Measurements from ENCODE around the gene LAMB1. TPM values are rescaled to one million over a fixed set of nuclear protein-coding genes. Genes with fewer than 3 reads are reported as not detected.

Gene LAMB1
- total and polyA plus RNA-seq, 2 of the 13 experiments (the other 11 are each of a cell fraction or from before 2014, with no cell fraction given) = 109 to 124 TPM

GRCh38 chr7:108028111-108028510, 25.1 kb upstream of the LAMB1 start (continued):
- TF ChIP-seq BCL3 (CRISPR knock-in tag; IDR thresholded peaks at IDR 0.05) = no peak
- TF ChIP-seq HDAC6 (IDR thresholded peaks at IDR 0.05; ENCODE audit: low read depth, low read length) = no peak
- TF ChIP-seq ZNF674 (CRISPR knock-in tag; IDR thresholded peaks at IDR 0.05; ENCODE audit: low read depth) = no peak
- TF ChIP-seq GPN1 (CRISPR knock-in tag; IDR thresholded peaks at IDR 0.05; ENCODE audit: borderline replicate concordance) = no peak
- TF ChIP-seq CENPX (CRISPR knock-in tag; IDR thresholded peaks at IDR 0.05) = no peak
- TF ChIP-seq ZNF367 (CRISPR knock-in tag; IDR thresholded peaks at IDR 0.05; ENCODE audit: borderline replicate concordance) = no peak
- TF ChIP-seq GFI1 (CRISPR knock-in tag; IDR thresholded peaks at IDR 0.05; ENCODE audit: borderline replicate concordance) = peak; percentile 96
- TF ChIP-seq ZNF354B (CRISPR knock-in tag; IDR thresholded peaks at IDR 0.05) = no peak
- TF ChIP-seq NR2F1 (CRISPR knock-in tag; IDR thresholded peaks at IDR 0.05) = peak; percentile 78 to 80; a peak in 3 of 4 replicates
- TF ChIP-seq ZNF660 (CRISPR knock-in tag; IDR thresholded peaks at IDR 0.05; ENCODE audit: borderline replicate concordance, low read depth) = no peak
- no peak for TF ChIP-seq IRF9 (CRISPR knock-in tag; IDR thresholded peaks at IDR 0.05; ENCODE audit: borderline replicate concordance)
- no peak for TF ChIP-seq ZNF343 (CRISPR knock-in tag; IDR thresholded peaks at IDR 0.05)
- TF ChIP-seq KDM1A (CRISPR knock-in tag; IDR thresholded peaks at IDR 0.05) = peak; percentile 55; the same call in 1 of the 2 replicates
- TF ChIP-seq ZNF512B (CRISPR knock-in tag; IDR thresholded peaks at IDR 0.05; ENCODE audit: borderline replicate concordance) = no peak
- no peak for TF ChIP-seq ZBTB38 (CRISPR knock-in tag; IDR thresholded peaks at IDR 0.05)
- TF ChIP-seq ZNF256 (CRISPR knock-in tag; conservative IDR thresholded peaks at IDR 0.05) = no peak
- no peak for TF ChIP-seq DNMT1 (CRISPR knock-in tag; IDR thresholded peaks at IDR 0.05)
- TF ChIP-seq PBX3 (CRISPR knock-in tag; IDR thresholded peaks at IDR 0.05; ENCODE audit: borderline replicate concordance) = no peak
- TF ChIP-seq CTCF (CRISPR knock-in tag; IDR thresholded peaks at IDR 0.05) = no peak
- peak; percentile 89 for TF ChIP-seq HMG20B (CRISPR knock-in tag; conservative IDR thresholded peaks at IDR 0.05)
- no peak for TF ChIP-seq PHB2 (IDR thresholded peaks at IDR 0.05; ENCODE audit: partially characterized antibody)
- TF ChIP-seq POLR2A (IDR thresholded peaks at IDR 0.05; ENCODE audit: insufficient read depth in 1 of 2, low read depth in 2 of 2, low read length in 2 of 2) = no peak
- no peak for TF ChIP-seq BRD4 (CRISPR knock-in tag; IDR thresholded peaks at IDR 0.05)
- no peak for TF ChIP-seq ZSCAN25 (CRISPR knock-in tag; IDR thresholded peaks at IDR 0.05)

All from HepG2 (cell line).